ENCODE data around the gene OLFM1. TPM values are rescaled to one million over a fixed set of nuclear protein-coding genes. Genes with fewer than 3 reads are reported as not detected.

The OLFM1 gene
- total RNA-seq, 1 experiment from 2014 or later = not detected

DNA sequence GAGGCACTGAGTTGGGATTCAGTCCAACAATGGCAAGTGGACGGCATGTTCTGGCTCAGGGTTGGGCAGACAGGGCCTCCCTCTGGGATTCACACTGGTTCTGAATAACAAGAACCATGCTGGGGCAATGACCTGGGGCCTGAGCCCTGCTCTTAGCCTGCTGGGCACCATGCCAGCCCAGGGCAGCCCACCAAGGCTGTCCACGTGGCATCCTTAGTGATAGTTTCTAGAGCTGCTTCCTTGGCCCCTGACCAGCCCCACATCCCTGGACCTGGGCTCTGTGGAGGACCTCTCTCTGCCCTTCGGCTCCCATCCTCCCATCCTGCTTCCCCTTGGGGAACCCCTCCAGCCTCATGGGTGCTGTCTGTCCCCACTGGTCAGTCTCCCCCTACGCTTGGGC lies 22.3 kb upstream of the OLFM1 start:
- no peaks in the 10 kb centered on the region for H3K9me2 ChIP-seq (ENCODE audit: insufficient read depth)
- H3F3A ChIP-seq (ENCODE audit: insufficient read depth, low read depth) = no peaks in the 10 kb centered on the region
- H3K27me3 ChIP-seq (ENCODE audit: insufficient read depth, low read depth) = peaks cover 46% of the 10 kb centered on the region
- DNase-seq = no peak
- H3K27ac ChIP-seq = no peak overlapping the region
- H3K4me1 ChIP-seq (replicated peaks; ENCODE audit: insufficient read depth) = no peaks in the 10 kb centered on the region
- H3K4me2 ChIP-seq = no peak overlapping the region
- H4K20me1 ChIP-seq (ENCODE audit: insufficient read depth) = no peaks in the 10 kb centered on the region
- ChIA-PET CTCF (no interaction called here), POLR2A (ENCODE audit: unreplicated experiment) (no interaction called here)
- H3K79me2 ChIP-seq (ENCODE audit: low read depth) = no peaks in the 10 kb centered on the region
- BruUV-seq (replicated peaks) = no TSS peak
- H3K4me3 ChIP-seq = no peak overlapping the region
- H2AFZ ChIP-seq = no peak overlapping the region
- no peaks in the 10 kb centered on the region for H3K9me3 ChIP-seq (ENCODE audit: insufficient read depth, low read depth)
- TF ChIP-seq EZH2 (IDR thresholded peaks at IDR 0.05; ENCODE audit: low read depth) = no peak
- TF ChIP-seq, protein P1, sequence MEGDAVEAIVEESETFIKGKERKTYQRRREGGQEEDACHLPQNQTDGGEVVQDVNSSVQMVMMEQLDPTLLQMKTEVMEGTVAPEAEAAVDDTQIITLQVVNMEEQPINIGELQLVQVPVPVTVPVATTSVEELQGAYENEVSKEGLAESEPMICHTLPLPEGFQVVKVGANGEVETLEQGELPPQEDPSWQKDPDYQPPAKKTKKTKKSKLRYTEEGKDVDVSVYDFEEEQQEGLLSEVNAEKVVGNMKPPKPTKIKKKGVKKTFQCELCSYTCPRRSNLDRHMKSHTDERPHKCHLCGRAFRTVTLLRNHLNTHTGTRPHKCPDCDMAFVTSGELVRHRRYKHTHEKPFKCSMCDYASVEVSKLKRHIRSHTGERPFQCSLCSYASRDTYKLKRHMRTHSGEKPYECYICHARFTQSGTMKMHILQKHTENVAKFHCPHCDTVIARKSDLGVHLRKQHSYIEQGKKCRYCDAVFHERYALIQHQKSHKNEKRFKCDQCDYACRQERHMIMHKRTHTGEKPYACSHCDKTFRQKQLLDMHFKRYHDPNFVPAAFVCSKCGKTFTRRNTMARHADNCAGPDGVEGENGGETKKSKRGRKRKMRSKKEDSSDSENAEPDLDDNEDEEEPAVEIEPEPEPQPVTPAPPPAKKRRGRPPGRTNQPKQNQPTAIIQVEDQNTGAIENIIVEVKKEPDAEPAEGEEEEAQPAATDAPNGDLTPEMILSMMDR (conservative IDR thresholded peaks at IDR 0.05) = no peak
- intact Hi-C loops (cut with micrococcal nuclease; ENCODE audit: unreplicated experiment) = no loop called here
- H3K36me3 ChIP-seq (ENCODE audit: low read depth) = no peaks in the 10 kb centered on the region

DNA sequence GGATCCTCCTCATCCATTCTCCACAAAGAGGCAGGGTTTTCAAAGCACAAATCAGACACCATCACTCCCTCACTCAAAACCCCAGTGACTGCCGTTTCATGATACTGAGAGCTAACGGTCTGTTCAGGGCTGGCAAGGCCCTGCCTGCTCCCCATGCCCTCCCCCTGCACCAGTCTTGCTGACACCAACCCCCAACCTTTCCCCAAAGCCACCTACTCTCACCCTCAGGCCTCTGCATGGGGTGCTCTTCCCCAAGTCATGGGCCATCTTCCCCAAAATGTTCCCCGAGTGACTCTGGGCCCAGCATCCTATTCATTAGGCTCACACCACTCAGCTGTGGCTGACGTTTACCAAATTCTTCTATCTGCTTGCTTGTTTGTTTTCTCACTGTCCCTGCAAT lies 21.7 kb upstream of the OLFM1 start:
- DNase-seq = no peak
- no peak overlapping the region for H2AFZ ChIP-seq
- no peak overlapping the region for H3K4me2 ChIP-seq
- H3K9me3 ChIP-seq (ENCODE audit: insufficient read depth, low read depth) = no peaks in the 10 kb centered on the region
- POLR2A ChIA-PET (ENCODE audit: unreplicated experiment) = no interaction called here
- peaks cover 46% of the 10 kb centered on the region for H3K27me3 ChIP-seq (ENCODE audit: insufficient read depth, low read depth)
- CTCF ChIA-PET = no interaction called here
- H4K20me1 ChIP-seq (ENCODE audit: insufficient read depth) = no peaks in the 10 kb centered on the region
- H3K27ac ChIP-seq = no peak overlapping the region
- H3K4me1 ChIP-seq (replicated peaks; ENCODE audit: insufficient read depth) = no peaks in the 10 kb centered on the region
- BruUV-seq (replicated peaks) = no TSS peak
- H3K4me3 ChIP-seq = no peak overlapping the region
- no peaks in the 10 kb centered on the region for H3K36me3 ChIP-seq (ENCODE audit: low read depth)
- no peaks in the 10 kb centered on the region for H3K9me2 ChIP-seq (ENCODE audit: insufficient read depth)
- no peaks in the 10 kb centered on the region for H3K79me2 ChIP-seq (ENCODE audit: low read depth)
- intact Hi-C loops (cut with micrococcal nuclease; ENCODE audit: unreplicated experiment) = no loop called here
- no peaks in the 10 kb centered on the region for H3F3A ChIP-seq (ENCODE audit: insufficient read depth, low read depth)
- TF ChIP-seq, protein P1 (conservative IDR thresholded peaks at IDR 0.05) = no peak
- no peak for TF ChIP-seq EZH2 (IDR thresholded peaks at IDR 0.05; ENCODE audit: low read depth)

DNA sequence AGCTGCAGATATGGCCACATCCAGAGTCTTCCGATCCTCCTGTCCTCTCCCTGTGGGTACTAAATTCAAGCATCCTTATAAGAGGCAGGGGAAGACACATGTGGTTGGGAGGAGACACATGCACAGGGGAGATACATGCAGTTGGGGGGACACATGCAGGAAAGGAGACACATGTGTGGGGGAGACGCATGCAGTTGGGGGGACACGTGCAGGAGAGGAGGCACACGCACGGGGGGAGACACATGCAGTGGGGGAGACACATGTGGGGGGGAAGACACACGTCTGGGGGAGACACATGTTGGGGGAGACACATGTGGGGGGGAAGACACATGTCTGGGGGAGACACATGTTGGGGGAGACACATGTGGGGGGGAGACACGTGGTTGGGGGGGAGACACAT lies 21.2 kb upstream of the OLFM1 start:
- H3K9me2 ChIP-seq (ENCODE audit: insufficient read depth) = no peaks in the 10 kb centered on the region
- H4K20me1 ChIP-seq (ENCODE audit: insufficient read depth) = no peaks in the 10 kb centered on the region
- no peaks in the 10 kb centered on the region for H3K4me1 ChIP-seq (replicated peaks; ENCODE audit: insufficient read depth)
- ChIA-PET POLR2A (ENCODE audit: unreplicated experiment) (no interaction called here), CTCF (no interaction called here)
- no TSS peak for BruUV-seq (replicated peaks)
- no peaks in the 10 kb centered on the region for H3F3A ChIP-seq (ENCODE audit: insufficient read depth, low read depth)
- no peak overlapping the region for H3K4me2 ChIP-seq
- no peak for DNase-seq
- no peak overlapping the region for H3K4me3 ChIP-seq
- H3K79me2 ChIP-seq (ENCODE audit: low read depth) = no peaks in the 10 kb centered on the region
- intact Hi-C loops (cut with micrococcal nuclease; ENCODE audit: unreplicated experiment) = no loop called here
- H3K27ac ChIP-seq = no peak overlapping the region
- H3K9me3 ChIP-seq (ENCODE audit: insufficient read depth, low read depth) = no peaks in the 10 kb centered on the region
- no peaks in the 10 kb centered on the region for H3K36me3 ChIP-seq (ENCODE audit: low read depth)
- H3K27me3 ChIP-seq (ENCODE audit: insufficient read depth, low read depth) = peaks cover 49% of the 10 kb centered on the region
- H2AFZ ChIP-seq = no peak overlapping the region
- TF ChIP-seq, protein P1 (conservative IDR thresholded peaks at IDR 0.05) = no peak
- TF ChIP-seq EZH2 (IDR thresholded peaks at IDR 0.05; ENCODE audit: low read depth) = no peak

All from PC-9 (cell line).